Ovary (tissue), 9 donors: Measurements from ENCODE around the gene TRIL. TPM values are rescaled to one million over a fixed set of nuclear protein-coding genes. Genes with fewer than 3 reads are reported as not detected.

ENCODE experiments used
- DNase-seq, 5 donors: peaks; one replicate each; pipeline ENCODE4 v3.0.0-alpha.2; 2019 to 2020
- H3K27ac ChIP-seq, 2 donors: fragments of 200-600 bp; one replicate each; pipeline versions ENCODE4 v1.5.1 to v1.8.0; 2019 to 2022
- H3K27me3 ChIP-seq: fragments of 200-600 bp; one replicate; pipeline ENCODE4 v1.8.0; 2022
- H3K36me3 ChIP-seq: fragments of 200-600 bp; sonication (generic); one replicate; pipeline ENCODE4 v1.5.1; 2019
- H3K4me1 ChIP-seq: one replicate; pipeline ENCODE4 v1.8.1; 2013; ENCODE audit warnings: mild to moderate bottlenecking, moderate library complexity; ENCODE audit not compliant: insufficient read depth
- H3K4me3 ChIP-seq: fragments of 200-600 bp; sonication (generic); one replicate; pipeline ENCODE4 v1.5.1; 2017
- H3K9me3 ChIP-seq, 2 donors: fragments of 200-600 bp in 1 of 2; sonication (generic) in 1 of 2; one replicate each; pipeline versions ENCODE4 v1.5.1 to v1.8.1; 2013 to 2019; ENCODE audit warnings: mild to moderate bottlenecking in 1 of 2, moderate library complexity in 1 of 2
- EP300 ChIP-seq: sonication (generic); formaldehyde crosslinking; IDR thresholded peaks from one replicate; pipeline ENCODE4 v1.6.1; 2017; ENCODE audit warnings: antibody characterized with exemption
- POLR2A ChIP-seq: fragments of 450-650 bp; IDR thresholded peaks from one replicate; pipeline ENCODE4 v1.6.1; 2017; ENCODE audit warnings: antibody characterized with exemption, mild to moderate bottlenecking, moderate library complexity
- WGBS, 3 donors: extraction: QIAGEN DNeasy Blood & Tissue Kit in 1 of 3; methylation state at CpG; one replicate each; pipeline versions ENCODE4 v1.1.5 to v1.1.7; 2013 to 2017; 5-methylcytosine and 5-hydroxymethylcytosine counted together
- intact Hi-C, 4 donors: fragments of 100-400 bp; cut with DNase I; formaldehyde crosslinking; loops; one replicate each; pipeline versions ENCODE4 v1.11.0 to v1.15.1; 2022 to 2023
- polyA plus RNA-seq, 2 donors: library from polyadenylated mRNA; stranded (reverse); fragments of 200-250 nt in 1 of 2; fragments of 350-450 nt in 1 of 2; fragmentation: Illumina TruSeq in 1 of 2; extraction: RNeasy Lipid Tissue Mini Kit (QIAGEN cat#74804) in 1 of 2; gene quantifications; one replicate each; pipeline ENCODE4 v1.2.3, GENCODE V29; 2013 to 2014
- total RNA-seq, 7 donors: library from RNA; depleted of rRNA in 2 of 7; stranded (reverse); fragments of >200 nt in 2 of 7; fragmentation: NEBNext Ultra II Directional in 3 of 7; extraction: Animal tissue kit (Norgen Biotek cat#: 25700) in 3 of 7; gene quantifications; one replicate each; pipeline versions ENCODE4 v1.1.0 to v1.2.4, GENCODE V29; 2016 to 2023
- TF ChIP-seq, protein P1 (sequence below), 3 donors: fragments of 450-650 bp in 2 of 3; fragments of 200-600 bp in 1 of 3; IDR thresholded peaks; one replicate each; pipeline versions ENCODE4 v1.5.1 to v1.8.0; 2016 to 2022; ENCODE audit warnings: antibody characterized with exemption in 3 of 3, mild to moderate bottlenecking in 1 of 3
- donor health status: DM: no; HTN: no; CAD: no; lungs with moderate emphysema.
- donor health status: DM: no; HTN: no; CAD: no.
- donor health status: Bipolar disorder and iron deficiency.
- donor health status: DM: yes; HTN: yes; CAD: no.
- donor health status: DM: no; HTN: no; CAD: no.
- donor health status: DM: yes; HTN: yes; CAD: no.

Gene TRIL
- total and polyA plus RNA-seq, 9 donors, result 1.4 to 7.4 (median 3.2) TPM

DNA sequence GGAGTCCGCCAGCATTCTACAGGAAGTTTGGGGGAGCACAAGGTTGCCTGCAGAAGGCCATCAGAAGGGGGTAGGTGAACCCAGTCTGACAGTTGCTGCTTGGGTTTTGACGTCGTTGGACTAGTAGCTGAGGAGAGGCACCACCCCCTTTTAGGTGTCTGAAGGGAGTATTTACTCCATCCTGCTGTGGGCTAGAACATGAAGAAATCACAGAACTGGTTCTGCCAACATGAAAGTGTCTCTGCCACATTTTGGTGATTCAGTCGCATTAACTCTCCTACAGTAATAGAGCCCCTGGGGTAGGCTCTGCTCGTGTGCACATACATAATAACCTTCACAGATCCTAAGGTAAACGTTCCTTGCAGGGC, 834 bp upstream of the TRIL start:
- intact Hi-C loops, result loop anchor here in 2 of 4 donors (10.0 kb wide), 1 partner anchor 146 kb away; no protein-coding TSS in a partner anchor
- no peaks in the 10 kb centered on the region for H3K27me3 ChIP-seq
- DNase-seq, result no peak
- no peak for TF ChIP-seq POLR2A
- TF ChIP-seq EP300, result no peak
- TF ChIP-seq, protein P1, sequence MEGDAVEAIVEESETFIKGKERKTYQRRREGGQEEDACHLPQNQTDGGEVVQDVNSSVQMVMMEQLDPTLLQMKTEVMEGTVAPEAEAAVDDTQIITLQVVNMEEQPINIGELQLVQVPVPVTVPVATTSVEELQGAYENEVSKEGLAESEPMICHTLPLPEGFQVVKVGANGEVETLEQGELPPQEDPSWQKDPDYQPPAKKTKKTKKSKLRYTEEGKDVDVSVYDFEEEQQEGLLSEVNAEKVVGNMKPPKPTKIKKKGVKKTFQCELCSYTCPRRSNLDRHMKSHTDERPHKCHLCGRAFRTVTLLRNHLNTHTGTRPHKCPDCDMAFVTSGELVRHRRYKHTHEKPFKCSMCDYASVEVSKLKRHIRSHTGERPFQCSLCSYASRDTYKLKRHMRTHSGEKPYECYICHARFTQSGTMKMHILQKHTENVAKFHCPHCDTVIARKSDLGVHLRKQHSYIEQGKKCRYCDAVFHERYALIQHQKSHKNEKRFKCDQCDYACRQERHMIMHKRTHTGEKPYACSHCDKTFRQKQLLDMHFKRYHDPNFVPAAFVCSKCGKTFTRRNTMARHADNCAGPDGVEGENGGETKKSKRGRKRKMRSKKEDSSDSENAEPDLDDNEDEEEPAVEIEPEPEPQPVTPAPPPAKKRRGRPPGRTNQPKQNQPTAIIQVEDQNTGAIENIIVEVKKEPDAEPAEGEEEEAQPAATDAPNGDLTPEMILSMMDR (IDR thresholded peaks at IDR 0.05), result no peak
- H3K27ac ChIP-seq, result peak overlapping the region in 1 of 2 donors; percentile 33
- H3K36me3 ChIP-seq, result no peaks in the 10 kb centered on the region
- H3K4me1 ChIP-seq, result peaks cover 14% of the 10 kb centered on the region
- peak overlapping the region; percentile 48 for H3K4me3 ChIP-seq
- 55 to 66% (median 63%) methylated on average over 6 of the region's 6 CpGs for WGBS, 3 donors
- H3K9me3 ChIP-seq, result no peaks in the 10 kb centered on the region

DNA sequence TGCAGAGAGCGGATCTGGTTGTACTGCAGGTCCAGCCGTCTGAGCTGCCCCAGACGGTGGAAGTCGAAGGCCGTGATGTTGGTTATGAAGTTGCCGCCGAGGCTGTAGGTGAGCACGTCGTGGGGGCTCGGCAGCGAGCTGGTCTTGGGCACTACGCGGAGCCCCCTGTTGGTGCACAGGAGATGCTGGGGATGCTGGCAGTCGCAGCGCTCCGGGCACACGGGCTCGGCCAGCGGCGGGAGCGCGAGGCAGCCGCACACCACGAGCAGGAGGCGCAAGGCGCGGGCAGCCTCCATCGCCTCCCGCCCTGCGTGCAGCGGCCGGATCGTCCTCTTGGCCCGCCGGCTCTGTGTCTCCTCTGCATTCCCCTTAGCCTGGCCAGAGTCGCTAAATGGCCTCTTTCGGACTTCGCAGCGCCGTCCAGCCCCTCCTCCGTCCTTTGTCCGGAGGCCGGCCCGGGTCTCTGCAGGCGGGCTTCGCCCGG, 337 bp downstream of the TRIL start:
- Histone ChIP-seq H3K4me1 (peaks cover 14% of the 10 kb centered on the region), H3K27ac (peak overlapping the region in 1 of 2 donors; percentile 15), H3K4me3 (peak overlapping the region; percentile 48), H3K27me3 (no peaks in the 10 kb centered on the region), H3K36me3 (no peaks in the 10 kb centered on the region), H3K9me3 (no peaks in the 10 kb centered on the region)
- intact Hi-C loops, result loop anchor here in 2 of 4 donors (10.0 kb wide), 1 partner anchor 147 kb away; no protein-coding TSS in a partner anchor
- WGBS, 3 donors, result 0 to 1% (median 0%) methylated on average over 28 to 47 of the region's 47 CpGs
- TF ChIP-seq, protein P1 (IDR thresholded peaks at IDR 0.05), result no peak
- no peak for TF ChIP-seq POLR2A
- TF ChIP-seq EP300, result no peak
- DNase-seq, result peak in 1 of 5 donors; percentile 29

DNA sequence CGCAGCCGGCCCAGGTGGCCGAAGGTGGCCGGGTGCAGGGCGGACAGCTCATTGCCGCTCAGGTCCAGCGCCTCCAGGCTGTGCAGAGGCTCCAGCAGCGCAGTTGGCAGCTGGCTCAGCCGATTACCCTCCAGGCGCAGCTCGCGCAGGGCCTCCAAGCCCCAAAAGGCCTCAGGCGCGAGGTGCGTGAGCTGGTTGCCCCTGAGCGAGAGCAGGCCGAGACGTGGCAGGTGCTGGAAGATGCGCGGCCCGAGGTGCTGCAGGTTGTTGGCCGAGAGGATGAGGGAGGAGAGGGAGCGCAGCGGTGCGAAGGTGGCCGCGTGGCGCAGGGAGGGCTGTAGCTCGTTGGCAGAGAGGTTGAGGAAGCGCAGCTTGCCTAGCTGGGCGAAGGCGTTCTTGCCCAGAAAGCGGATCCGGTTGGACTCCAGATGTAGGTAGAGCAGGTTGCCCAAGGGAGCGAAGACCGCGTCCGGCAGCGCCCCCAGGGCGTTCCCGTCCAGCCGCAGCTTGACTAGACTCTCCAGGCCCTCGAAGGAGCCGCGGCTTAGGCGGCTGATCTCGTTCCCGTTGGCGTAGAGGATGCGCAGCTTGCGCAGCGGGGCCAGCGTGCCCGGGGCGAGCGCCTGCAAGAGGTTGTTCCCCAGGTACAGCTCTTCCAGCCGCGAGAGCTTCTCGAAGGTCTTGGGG, 923 bp downstream of the TRIL start:
- H3K27me3 ChIP-seq, result no peaks in the 10 kb centered on the region
- intact Hi-C loops, result loop anchor here in 2 of 4 donors (10.0 kb wide), 1 partner anchor 148 kb away; no protein-coding TSS in a partner anchor
- H3K36me3 ChIP-seq, result no peaks in the 10 kb centered on the region
- TF ChIP-seq POLR2A (no peak), EP300 (no peak)
- H3K27ac ChIP-seq, result no peak overlapping the region
- DNase-seq, result peak; percentile 25 to 62 (median 36)
- peak overlapping the region; percentile 48 for H3K4me3 ChIP-seq
- H3K4me1 ChIP-seq, result peaks cover 14% of the 10 kb centered on the region
- 2 to 4% (median 2%) methylated on average over 51 to 59 of the region's 59 CpGs for WGBS, 3 donors
- no peaks in the 10 kb centered on the region for H3K9me3 ChIP-seq

DNA sequence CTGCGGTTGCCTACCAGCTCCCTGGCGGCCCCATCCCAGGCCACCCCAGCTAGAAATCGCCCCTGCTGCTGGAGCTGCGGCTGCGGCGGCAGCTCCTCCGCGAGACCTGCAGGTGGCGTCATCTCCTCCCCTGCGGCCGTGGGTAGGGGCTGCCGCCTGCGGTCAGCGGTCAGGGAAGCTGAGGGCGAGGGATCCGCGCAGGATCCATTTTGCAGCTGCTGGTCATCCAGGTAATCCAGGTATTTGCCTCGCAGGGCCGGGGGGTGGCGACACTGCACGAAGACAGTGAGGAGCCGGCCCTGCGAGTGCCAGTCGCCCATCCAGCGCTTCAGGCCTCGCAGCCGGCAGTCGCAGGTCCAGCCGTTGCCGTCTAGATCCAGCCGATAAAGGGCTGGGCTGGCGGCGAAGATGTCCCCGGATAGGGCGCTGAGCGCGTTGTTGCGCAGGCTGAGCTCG, 1.5 kb downstream of the TRIL start:
- TF ChIP-seq, protein P1 (IDR thresholded peaks at IDR 0.05), result peak; percentile 16 to 67 (median 52)
- TF ChIP-seq EP300, result no peak
- TF ChIP-seq POLR2A, result no peak
- Histone ChIP-seq H3K4me1 (peaks cover 14% of the 10 kb centered on the region), H3K27ac (no peak overlapping the region), H3K36me3 (no peaks in the 10 kb centered on the region), H3K4me3 (peak overlapping the region; percentile 48), H3K9me3 (no peaks in the 10 kb centered on the region), H3K27me3 (no peaks in the 10 kb centered on the region)
- 1 to 3% (median 1%) methylated on average over 37 to 39 of the region's 39 CpGs for WGBS, 3 donors
- intact Hi-C loops, result loop anchor here in 2 of 4 donors (10.0 kb wide), 1 partner anchor 148 kb away; no protein-coding TSS in a partner anchor
- peak; percentile 46 to 75 (median 66) for DNase-seq
